SU-DHL-6 (cell line): ENCODE measurements around the gene COL6A2.

Experiments used
- CTCF ChIP-seq: fragments of 200-600 bp; sonication (generic); IDR thresholded peaks from one replicate; pipeline ENCODE4 v1.5.1; 2017; ENCODE audit warnings: antibody characterized with exemption, mild to moderate bottlenecking, low read length, moderate library complexity; ENCODE audit not compliant: insufficient read depth, poor library complexity, severe bottlenecking
- EZH2phosphoT487 ChIP-seq: fragments of 200-600 bp; sonication (generic), shearing (Covaris generic); conservative IDR thresholded peaks from 2 replicates; pipeline ENCODE4 v1.6.1; 2018; ENCODE audit warnings: mild to moderate bottlenecking, antibody characterized with exemption, low read length, moderate library complexity, mixed read lengths

GRCh38 chr21:46098303-46099141 is 610 bp downstream of the COL6A2 start:
- TF ChIP-seq CTCF = no peak
- TF ChIP-seq EZH2phosphoT487 = no peak
